NCI-H774 (cell line): Measurements from ENCODE around the gene TTC28.
"Not testable (repeated sequence)": the region's sequence is repeated elsewhere in the genome, so short reads cannot be mapped to it uniquely, and the experiment has no call there.

Experiments
- DNase-seq: peaks from one replicate; lab custom pipeline; 2025; lab: John Stamatoyannopoulos, UW

TTC28 gene

DNA sequence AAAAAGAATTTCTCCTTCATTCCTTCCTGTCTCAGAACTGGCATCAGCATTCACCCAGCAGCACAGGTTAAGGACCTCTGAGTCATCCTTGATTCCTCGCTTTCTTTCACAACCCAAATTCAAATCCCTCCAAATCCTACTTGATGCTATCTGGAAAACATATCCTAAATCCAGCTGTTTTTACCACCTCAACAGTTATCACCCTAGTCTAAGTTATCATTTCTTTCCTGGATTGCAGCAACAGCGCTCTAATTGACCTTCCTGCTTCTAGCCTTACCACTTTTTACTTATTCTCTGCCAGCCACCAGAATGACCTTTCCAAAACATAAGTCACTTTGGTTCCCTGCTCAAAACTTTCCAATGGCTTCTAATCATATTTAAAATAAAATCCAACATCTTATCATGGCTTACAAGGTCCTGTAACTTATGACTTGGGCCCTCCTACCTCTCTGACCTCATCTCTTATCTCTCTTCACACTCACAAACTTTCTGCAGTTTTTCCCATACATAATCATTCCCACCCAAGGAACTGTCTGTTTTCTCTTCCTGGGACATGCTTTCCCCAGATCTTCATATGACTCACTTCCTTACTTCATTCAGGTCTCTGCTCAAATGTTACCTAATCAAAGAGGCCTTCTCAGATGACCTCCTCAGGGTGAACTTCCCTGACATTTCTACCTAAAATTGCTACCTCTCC is 119.4 kb downstream of the TTC28 start:
- no peak for DNase-seq

DNA sequence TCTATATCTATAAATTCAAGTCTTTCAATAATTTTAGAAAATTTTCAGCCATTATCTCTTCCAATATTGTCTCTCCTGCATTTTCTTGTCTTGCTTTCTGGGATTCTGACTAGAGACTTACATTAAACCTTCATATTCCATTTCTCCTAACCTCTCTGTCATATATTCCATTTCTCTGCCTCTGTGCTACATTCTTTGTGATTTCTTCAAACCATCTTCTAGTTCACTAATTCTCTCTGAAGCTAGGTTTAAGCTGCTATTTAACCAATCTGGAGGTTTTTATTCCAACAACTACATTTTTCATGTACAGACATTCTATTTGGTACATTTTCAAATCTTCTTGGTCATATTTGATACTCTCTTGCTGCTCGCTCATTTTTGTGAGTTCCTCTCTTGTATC is 122.5 kb downstream of the TTC28 start:
- no peak for DNase-seq

DNA sequence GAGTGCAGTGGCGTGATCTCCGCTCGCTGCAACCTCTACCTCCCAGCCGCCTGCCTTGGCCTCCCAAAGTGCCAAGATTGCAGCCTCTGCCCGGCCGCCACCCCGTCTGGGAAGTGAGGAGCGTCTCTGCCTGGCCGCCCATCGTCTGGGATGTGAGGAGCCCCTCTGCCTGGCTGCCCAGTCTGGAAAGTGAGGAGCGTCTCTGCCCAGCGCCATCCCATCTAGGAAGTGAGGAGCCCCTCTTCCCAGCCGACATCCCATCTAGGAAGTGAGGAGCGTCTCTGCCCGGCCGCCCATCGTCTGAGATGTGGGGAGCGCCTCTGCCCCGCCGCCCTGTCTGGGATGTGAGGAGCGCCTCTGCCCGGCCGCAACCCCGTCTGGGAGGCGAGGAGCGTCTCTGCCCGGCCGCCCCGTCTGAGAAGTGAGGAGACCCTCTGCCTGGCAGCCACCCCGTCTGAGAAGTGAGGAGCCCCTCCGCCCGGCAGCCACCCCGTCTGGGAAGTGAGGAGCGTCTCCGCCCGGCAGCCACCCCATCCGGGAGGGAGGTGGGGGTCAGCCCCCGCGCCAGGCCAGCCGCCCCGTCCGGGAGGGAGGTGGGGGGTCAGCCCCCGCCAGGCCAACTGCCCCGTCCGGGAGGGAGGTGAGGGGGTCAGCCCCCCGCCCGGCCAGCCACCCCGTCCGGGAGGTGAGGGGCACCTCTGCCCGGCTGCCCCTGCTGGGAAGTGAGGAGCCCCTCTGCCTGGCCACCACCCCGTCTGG is 126.4 kb downstream of the TTC28 start:
- not testable (repeated sequence) for DNase-seq

DNA sequence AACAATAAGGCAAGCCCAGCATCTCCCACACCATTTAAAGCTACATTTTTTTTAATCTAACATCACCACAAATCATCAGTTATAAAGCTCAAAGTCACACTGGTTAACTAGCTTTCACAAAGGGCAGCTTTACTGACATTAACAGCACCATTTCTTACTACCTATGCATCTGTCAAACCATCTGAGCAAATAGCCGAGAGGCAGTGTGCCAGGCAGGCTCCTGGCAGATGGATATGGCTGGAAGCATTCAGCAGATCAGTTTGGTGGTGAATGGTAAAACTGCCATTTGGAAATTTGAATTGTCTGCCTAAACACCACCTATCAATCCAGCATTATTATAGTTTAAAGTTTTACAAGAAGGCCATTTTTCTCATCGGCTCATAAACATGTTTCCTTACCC is 131.2 kb downstream of the TTC28 start:
- no peak for DNase-seq

DNA sequence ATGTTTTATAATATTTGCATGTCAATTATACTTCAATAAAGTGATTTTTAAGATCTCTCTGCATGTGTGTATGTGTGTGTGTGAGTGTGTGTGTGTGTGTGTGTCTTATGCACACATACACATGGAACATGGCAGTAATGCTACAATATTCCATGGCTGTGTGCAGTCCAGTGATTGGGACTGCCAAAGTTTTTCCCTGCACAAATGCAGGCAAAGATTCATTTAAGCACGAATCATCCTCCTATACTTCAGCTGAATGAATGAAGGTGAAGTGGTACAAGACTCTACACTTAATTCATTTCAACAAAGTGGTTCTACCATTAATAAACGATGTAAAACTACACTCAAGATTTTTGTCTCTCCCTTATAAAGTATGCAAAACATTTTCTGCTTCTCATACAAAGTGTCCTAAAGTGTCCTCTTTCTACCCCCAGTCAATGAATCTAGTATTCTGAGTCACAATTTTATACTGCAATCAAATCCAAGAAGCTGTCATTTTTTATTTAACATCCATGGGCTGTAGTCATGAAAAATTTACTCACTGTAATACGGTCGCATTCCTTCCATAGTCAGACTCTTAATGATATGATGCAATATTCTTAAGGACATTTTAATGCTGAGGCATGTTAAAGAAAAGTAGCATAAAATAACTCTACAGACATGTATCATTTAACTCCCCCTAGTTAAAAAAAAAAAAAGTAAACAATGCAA is 132.4 kb downstream of the TTC28 start:
- DNase-seq = no peak

DNA sequence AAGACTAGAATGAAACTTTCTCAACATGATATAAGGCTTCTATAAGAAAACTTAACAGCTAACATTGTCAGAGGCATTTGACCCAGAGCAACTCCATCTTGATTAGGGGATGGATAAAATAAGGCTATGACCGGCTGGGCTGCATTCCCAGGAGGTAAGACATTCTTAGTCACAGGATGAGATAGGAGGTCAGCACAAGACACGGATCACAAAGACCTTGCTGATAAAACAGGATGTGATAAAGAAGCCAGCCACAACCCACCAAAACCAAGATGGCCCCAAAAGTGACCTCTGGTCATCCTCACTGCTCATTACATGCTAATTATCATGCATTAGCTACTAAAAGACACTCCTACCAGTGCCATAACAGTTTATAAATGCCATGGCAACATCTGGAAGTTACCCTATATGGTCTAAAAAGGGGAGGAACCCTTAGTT is 135.2 kb downstream of the TTC28 start:
- no peak for DNase-seq

DNA sequence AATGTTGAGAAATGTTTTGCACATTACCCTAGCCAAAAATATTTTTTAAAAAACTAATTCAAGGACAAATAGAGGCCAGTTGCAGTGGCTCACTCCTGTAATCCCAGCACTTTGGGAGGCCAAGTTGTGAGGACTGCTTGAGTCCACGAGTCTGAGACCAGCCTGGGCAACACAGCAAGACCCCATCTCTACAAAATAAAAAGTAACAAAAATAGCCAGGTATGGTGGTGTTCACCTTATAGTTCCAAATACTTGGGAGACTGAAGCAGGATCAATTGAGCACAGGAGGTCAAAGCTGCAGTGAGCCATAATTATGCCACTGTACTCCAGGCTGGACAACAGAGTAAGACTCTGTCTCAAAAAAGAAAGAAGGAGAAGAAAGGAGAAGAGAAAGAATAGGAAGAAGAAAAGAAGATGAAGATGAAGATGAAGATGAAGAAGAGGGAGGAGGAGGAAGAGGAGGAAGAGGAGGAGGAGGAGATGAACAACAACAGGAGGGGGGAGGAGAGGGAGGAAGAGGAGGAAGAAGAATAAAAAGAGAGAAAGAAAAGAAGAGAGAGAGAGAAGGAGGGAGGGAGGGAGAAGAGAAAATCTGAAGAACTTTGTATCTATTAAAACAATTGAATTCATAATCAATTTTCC is 136.5 kb downstream of the TTC28 start:
- no peak for DNase-seq

DNA sequence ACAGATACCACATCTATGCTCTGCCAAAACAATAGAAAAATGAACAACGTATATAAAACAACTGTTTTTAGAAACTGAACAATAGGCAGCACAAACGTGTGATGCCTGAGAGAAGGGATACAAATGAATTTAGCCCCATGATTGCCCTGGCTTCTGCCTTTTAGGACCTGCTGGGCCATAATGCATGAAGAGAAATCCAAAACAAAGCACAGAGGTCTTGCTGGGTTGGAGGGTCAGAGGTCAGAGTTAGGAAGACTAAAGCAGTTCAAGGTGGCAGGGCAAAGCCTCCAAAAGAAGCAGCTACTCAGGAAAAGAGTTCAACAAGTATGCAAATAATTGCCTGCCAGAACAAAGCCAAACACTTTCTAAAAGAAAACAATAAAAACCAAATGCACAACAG is 138.5 kb downstream of the TTC28 start:
- DNase-seq = no peak

DNA sequence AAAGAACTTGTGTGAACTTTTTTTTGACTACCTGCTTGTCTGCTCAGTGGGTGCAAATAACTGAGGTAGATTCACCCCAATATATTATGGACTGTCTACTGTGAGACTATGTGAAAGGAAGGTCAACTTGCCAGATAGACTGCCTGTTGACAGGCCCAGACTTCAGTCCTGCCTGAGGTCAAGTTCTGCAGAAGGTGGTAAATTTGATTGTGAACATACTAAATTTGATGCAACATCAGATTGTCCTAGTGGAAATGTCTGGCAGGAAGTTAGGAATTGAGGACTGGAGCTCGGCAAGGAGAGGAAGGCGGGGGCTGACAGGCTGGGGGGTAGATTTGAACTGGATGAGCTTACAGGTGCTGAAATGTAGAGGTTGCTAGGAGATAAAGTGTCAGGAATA is 140.7 kb downstream of the TTC28 start:
- DNase-seq = no peak

DNA sequence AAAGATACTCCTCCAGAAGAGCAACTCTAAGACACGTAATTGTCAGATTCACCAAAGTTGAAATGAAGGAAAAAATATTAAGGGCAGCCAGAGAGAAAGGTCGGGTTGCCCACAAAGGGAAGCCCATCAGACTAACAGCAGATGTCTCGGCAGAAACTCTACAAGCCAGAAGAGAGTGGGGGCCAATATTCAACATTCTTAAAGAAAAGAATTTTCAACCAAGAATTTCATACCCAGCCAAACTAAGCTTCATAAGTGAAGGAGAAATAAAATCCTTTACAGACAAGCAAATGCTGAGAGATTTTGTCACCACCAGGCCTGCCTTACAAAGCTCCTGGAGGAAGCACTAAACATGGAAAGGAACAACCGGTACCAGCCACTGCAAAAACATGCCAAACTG is 149.1 kb downstream of the TTC28 start:
- not testable (repeated sequence) for DNase-seq

DNA sequence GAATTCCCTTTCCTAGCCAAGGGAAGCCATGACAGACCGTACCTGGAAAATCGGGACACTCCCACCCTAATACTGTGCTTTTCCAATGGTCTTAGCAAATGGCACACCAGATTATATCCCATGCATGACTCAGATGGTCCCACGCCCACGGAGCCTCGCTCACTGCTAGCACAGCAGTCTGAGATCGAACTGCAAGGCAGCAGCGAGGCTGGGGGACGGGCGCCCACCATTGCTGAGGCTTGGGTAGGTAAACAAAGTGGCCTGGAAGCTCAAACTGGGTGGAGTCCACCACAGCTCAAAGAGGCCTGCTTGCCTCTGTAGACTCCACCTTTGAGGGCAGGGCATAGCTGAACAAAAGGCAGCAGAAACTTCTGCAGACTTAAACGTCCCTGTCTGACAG is 150.5 kb downstream of the TTC28 start:
- DNase-seq = not testable (repeated sequence)

DNA sequence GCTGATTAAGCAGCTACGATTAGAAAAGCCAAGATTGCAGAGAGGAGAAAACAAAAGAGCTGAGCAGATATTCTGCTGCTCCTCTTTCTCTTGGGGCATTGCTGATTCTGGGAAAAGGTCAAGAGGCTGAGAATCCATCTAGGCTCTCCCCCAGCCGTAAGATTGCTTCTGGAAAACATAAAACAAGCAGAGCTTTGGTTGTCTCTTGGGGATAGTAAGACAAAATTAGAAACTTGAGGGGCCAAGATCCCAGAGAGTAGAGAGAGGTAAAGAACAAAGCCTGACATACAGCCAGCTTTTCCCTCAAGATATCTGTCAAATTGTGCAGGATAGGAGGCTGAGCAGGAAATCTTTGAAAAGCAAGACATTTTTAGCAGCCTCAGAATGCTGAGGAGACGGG is 158.2 kb downstream of the TTC28 start:
- no peak for DNase-seq

DNA sequence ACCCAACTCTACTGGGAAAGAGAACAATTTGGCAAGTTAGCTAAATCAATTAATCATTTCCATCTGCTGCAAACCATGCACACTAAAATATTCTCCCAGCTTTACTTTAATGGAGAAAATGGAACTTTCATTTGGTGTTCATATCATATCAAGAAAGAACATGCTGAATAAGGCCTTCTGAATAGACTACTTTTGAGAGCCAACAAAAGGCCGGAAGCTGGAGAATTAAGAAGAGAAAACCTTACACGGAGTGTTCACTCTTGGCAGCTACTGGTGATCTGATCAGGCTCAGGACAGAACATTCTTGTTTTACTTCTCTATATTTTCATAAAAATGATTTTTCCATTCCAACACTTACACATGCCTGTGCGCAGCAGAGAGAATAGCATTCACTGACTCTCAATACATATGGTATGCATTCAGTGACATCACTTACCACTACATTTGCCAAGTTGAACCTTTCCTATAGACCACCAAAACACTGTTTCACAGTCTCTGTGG is 165.3 kb downstream of the TTC28 start:
- no peak for DNase-seq

DNA sequence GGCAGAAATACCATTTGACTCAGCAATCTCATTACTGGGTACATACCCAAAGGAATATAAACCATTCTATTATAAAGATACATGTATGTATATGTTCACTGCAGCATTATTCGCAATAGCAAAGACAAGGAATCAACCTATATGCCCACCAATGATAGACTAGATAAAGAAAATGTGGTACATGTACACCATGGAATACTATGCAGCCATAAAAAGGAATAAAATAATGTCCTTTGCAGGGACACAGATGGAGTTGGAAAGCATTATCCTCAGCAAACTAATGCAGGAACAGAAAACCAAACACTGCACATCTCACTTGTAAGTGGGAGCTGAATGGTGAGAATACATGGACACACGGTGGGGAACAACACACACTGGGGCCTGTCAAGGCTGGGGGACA is 167.3 kb downstream of the TTC28 start:
- not testable (repeated sequence) for DNase-seq

DNA sequence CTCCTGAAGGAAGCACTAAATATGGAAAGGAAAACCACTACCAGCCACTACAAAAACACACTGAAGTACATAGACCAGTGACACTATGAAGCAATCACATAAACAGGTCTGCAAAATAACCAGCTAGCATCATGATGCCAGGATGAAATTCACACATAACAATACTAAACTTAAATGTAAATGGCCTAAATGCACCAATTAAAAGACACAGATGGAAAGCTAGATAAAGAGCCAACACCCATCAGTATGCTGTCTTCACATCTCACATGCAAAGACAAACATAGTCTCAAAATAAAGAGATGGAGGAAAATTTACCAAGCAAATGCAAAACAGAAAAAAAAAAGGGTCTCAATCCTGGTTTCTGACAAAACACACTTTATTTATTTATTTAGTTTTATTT is 171.7 kb downstream of the TTC28 start:
- no peak for DNase-seq

DNA sequence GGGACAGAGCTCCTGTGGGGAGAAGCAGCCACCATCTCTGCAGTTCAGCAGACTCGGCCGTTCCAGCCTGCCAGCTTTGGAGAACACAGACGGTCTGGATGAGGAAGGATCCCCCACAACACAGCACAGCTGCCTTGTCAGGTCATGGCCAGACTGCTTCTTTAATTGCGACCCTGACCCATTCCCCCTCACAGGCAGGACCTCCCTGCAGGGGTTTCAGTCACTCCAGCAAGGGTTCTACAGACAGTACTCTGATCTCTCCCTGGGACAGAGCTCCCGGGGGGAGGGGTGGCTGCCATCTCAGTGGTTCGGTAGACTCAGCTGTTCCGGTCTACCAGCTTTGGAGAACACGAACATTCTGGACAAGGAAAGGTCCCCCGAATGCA is 173.5 kb downstream of the TTC28 start:
- no peak for DNase-seq

DNA sequence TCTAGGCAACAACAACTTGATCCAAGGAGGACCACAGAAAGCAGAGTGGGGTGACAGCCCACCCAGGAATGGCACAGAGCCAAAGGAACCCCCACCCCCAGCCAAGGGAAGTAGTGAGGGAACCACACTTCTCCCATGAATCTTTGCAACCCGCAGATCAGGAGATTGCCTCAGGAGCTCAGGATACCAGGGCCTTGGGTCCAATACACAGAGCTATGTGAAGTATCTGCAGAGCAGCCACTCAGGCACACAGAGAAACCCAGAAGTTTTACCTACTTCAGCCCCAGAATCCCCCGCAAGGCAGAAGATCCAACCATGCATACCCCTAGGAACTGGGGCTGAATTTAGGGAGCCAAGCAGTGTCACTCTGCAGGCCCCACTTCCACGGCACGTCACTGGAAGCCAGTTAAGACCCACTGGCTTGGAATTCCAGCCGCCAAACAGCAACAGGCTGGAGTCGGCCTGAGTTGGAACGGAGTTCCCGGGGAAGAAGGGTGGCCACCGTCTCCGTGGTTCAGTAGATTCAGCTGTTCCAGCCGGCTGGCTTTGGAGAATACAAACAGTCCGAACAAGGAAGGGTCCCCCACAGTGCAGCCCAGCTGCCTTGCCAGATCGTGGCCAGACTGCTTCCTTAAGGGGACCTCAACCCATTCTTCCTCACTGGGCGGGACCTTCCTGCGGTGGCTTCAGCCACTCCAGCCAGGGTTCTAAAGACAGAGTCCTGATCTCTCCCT is 174.1 kb downstream of the TTC28 start:
- no peak for DNase-seq

DNA sequence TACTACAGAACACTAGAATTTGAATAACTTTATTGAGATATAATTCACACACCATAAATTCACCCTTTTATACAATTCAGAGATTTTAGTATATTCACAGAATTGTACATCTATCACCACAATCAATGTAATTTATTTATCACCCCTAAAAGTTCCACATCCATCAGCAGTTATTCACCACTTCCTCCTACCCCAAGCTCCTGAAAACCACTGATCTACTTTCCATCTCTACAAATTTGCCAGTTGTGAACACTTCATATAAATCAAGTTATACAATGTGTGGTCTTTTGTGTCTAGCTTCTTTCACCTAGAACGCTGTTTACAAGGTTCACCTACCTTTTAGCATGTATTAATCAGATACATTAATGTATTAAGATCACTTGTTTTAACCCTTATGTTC is 179.6 kb downstream of the TTC28 start:
- no peak for DNase-seq

DNA sequence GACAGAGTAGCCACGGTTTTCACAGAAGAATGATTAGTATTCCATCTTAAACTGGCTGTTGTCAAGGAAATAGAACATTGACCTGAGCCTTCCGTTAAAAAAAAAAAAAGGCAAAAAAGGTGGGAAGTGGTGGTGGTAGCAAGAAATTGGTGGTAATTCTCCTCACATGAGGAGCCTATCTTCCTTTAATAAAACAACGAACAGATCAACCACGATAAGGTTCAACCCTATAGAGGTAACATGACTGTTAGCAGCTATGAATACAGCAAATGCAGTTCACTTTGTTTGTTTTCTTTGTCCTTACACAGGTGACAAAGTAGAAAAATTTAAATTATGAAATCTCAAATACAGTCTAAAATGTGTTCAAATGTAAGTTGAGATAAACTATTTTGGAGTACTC is 181.6 kb downstream of the TTC28 start:
- DNase-seq = no peak

DNA sequence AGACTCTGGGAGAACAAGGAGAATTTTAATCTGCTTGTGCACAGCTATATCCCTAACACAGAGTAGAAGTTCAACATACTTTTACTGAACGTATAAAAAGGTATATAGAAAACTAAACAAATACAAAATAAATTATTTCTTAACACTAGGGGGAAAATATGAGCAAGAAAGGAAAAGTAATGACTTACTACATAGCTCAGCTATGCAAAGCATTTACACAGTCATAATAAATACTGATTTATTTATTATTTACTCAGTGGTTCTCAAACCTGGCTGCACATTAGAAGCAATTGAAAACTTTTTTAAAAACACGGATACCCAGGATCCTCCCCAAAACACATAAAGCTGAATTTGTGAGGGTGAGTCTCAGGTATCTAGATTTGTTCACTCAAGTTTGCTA is 182.5 kb downstream of the TTC28 start:
- DNase-seq = no peak

DNA sequence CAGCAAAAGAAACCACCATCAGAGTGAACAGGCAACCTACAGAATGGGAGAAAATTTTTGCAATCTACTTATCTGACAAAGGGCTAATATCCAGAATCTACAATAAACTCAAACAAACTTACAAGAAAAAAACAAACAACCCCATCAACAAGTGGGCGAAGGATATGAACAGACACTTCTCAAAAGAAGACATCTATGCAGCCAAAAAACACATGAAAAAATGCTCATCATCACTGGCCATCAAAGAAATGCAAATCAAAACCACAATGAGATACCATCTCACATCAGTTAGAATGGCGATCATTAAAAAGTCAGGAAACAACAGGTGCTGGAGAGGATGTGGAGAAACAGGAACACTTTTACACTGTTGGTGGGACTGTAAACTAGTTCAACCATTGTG is 188.4 kb downstream of the TTC28 start:
- not testable (repeated sequence) for DNase-seq

DNA sequence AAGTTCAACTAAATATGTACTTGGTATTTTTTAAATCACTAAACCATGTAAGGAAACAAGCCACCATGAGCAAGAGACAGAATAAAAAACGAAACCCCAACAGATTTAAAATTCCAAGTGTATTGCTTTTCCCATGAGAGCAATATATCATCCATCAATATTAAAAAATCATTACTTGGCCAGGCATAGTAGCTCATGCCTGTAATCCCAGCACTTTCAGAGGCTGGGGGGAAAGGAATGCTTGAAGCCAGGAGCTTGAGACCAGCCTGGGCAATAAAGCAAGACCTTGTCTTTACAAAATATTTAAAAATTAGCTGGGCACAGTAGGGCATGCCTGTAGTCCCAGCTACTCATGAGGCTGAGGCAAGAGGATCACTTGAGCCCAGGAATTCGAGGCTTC is 190.8 kb downstream of the TTC28 start:
- DNase-seq = no peak
